PFSK-1 (cell line): Measurements from ENCODE around the gene NRROS.

ENCODE experiments used
- FOXP2 ChIP-seq: optimal IDR thresholded peaks from 2 replicates; pipeline ENCODE3; 2011; ENCODE audit warnings: borderline replicate concordance, control low read depth, inconsistent platforms; ENCODE audit not compliant: insufficient read depth; ENCODE audit errors: extremely low read length, extremely low read depth
- POLR2AphosphoS5 ChIP-seq: IDR thresholded peaks from 2 replicates; pipeline ENCODE4 v1.6.1; 2012; ENCODE audit warnings: low read depth, mild to moderate bottlenecking, control low read depth, low read length, moderate library complexity
- SIN3A ChIP-seq: IDR thresholded peaks from 2 replicates; pipeline ENCODE4 v1.6.1; 2012; ENCODE audit warnings: mild to moderate bottlenecking, low read length, moderate library complexity, borderline replicate concordance; ENCODE audit not compliant: insufficient read depth
- TAF1 ChIP-seq: IDR thresholded peaks from 2 replicates; pipeline ENCODE4 v1.6.1; 2012; ENCODE audit warnings: low read length, control low read depth, borderline replicate concordance; ENCODE audit not compliant: insufficient read depth
- TF ChIP-seq, protein P1 (sequence below), 2 experiments: IDR thresholded peaks; 2 replicates each; pipeline versions ENCODE4 v1.6.1 to v1.8.0; 2011 to 2012; ENCODE audit warnings: low read depth in 2 of 2, low read length in 2 of 2, control low read depth in 1 of 2, inconsistent platforms in 1 of 2, mild to moderate bottlenecking in 1 of 2, moderate library complexity in 1 of 2; ENCODE audit not compliant: insufficient read depth in 1 of 2

Gene NRROS

DNA sequence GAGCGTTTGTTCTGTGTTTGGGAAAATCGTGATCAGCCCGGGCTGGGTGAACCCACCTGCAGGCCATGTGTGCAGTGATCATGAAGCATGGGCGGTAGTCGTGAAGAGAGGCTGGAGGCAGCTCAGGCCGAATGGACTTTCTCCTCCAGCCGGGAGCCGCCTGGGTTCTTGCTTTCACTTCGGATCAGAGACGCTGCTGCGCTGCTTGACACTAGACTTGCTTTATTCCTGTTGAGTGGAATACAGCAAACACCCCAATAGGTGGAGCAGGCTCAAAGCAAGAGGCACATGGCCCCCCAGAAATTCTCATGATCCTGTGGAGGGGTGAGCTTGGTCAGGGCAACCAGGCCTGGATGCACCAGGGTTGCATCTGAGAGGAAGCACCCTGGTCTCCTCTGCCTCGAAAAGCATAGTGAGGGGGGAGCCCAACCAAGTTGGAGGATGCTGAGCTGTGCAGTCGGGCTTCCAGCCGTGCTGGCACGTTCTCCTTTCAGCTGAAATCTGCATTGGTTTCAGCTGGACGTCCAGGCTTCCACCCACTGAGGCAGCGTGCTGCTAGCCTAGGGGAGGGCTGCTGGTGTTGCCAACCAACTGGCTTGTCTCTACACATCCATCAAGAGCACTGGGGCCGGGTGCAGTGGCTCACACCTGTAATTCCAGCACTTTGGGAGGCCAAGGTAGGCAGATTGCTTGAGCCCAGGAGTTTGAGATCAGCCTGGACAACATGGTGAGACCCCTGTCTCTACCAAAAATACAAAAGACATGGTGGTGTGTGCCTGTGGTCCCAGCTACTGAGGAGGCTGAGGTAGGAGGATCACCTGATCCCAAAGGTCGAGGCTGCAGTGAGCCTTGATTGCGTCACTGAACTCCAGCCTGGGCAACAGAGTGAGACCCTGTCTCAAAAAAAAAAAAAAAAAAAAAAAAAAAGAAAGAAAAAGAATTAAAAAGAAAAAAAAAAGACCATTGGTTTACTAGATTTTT lies 2.8 kb upstream of the NRROS start:
- TF ChIP-seq TAF1 (no peak), SIN3A (no peak), FOXP2 (no peak), POLR2AphosphoS5 (no peak)
- TF ChIP-seq, protein P1, sequence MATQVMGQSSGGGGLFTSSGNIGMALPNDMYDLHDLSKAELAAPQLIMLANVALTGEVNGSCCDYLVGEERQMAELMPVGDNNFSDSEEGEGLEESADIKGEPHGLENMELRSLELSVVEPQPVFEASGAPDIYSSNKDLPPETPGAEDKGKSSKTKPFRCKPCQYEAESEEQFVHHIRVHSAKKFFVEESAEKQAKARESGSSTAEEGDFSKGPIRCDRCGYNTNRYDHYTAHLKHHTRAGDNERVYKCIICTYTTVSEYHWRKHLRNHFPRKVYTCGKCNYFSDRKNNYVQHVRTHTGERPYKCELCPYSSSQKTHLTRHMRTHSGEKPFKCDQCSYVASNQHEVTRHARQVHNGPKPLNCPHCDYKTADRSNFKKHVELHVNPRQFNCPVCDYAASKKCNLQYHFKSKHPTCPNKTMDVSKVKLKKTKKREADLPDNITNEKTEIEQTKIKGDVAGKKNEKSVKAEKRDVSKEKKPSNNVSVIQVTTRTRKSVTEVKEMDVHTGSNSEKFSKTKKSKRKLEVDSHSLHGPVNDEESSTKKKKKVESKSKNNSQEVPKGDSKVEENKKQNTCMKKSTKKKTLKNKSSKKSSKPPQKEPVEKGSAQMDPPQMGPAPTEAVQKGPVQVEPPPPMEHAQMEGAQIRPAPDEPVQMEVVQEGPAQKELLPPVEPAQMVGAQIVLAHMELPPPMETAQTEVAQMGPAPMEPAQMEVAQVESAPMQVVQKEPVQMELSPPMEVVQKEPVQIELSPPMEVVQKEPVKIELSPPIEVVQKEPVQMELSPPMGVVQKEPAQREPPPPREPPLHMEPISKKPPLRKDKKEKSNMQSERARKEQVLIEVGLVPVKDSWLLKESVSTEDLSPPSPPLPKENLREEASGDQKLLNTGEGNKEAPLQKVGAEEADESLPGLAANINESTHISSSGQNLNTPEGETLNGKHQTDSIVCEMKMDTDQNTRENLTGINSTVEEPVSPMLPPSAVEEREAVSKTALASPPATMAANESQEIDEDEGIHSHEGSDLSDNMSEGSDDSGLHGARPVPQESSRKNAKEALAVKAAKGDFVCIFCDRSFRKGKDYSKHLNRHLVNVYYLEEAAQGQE (IDR thresholded peaks at IDR 0.05; ENCODE audit: insufficient read depth in 1 of 2, low read depth in 2 of 2, low read length in 2 of 2), result no peak

DNA sequence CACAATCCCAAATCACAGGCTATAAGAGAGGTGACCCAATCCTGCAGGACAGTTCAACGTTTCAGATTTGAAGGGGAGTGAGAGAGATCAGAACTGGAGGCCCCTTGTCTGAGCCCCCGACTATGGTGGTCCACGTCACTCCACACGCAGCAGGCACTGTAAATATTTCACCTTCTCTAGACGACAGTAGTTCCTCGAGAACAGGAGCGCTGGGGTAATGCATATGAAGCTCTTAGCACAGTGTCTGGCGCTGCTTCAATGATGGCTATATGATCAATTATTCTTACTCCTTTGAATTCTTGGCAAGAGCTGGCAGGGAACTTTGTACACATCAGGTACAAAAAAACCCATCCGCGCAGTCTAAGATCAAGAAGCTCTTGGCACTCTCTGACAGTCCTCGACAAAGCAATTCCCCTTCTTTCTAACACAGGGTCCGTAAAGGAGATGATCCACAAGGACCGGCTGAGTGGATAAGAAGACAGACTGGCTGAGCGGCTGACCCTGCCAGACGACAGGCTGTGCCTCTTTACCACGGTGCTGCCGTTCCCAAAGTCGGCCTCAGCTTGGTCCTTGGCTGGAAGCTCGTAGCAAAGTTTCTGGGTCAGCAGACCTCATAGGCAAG lies 522 bp upstream of the NRROS start:
- TF ChIP-seq, protein P1 (IDR thresholded peaks at IDR 0.05; ENCODE audit: insufficient read depth in 1 of 2, low read depth in 2 of 2, low read length in 2 of 2), result no peak
- no peak for TF ChIP-seq SIN3A
- no peak for TF ChIP-seq FOXP2
- no peak for TF ChIP-seq TAF1
- no peak for TF ChIP-seq POLR2AphosphoS5

DNA sequence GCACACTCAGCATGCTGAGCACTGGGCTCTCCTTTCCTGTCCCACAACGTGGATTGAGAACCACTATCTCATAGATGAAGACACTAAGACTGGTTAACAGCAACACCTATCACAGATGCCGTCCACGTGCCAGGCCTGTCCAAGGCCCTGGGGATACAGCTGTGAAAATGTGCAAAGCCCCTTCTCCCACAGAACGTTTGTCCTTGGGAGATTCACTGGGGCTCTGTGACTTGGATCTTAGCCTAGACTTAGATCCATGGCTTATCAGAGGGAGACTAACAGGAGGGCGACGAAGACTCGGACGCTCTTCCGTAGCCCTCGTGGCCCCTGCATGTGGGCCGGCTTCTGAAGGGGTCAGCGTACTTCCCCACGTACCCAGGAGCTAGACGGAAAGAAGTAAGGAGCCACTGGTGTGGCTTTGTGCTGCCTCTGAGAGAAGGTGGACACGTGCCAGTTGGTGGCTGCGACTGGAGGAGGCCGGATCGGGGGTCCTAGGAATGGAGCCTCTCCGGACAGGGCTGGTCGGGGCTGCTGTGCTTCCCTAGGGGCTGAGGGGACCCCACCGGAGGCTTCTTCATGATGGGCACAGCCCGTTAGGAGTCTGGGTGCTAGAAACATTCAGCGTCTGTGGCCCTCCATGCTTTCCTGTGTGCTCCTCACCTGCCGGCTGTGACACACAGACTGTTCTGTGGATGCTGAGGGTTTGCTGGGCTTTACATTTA lies 964 bp downstream of the NRROS start:
- TF ChIP-seq, protein P1 (IDR thresholded peaks at IDR 0.05; ENCODE audit: insufficient read depth in 1 of 2, low read depth in 2 of 2, low read length in 2 of 2), result no peak
- TF ChIP-seq FOXP2, result no peak
- no peak for TF ChIP-seq TAF1
- TF ChIP-seq SIN3A, result no peak
- TF ChIP-seq POLR2AphosphoS5, result no peak

GRCh38 chr3:196641333-196642054 lies 2.0 kb downstream of the NRROS start:
- TF ChIP-seq TAF1, result no peak
- no peak for TF ChIP-seq POLR2AphosphoS5
- no peak for TF ChIP-seq SIN3A
- TF ChIP-seq, protein P1 (IDR thresholded peaks at IDR 0.05; ENCODE audit: insufficient read depth in 1 of 2, low read depth in 2 of 2, low read length in 2 of 2), result no peak
- no peak for TF ChIP-seq FOXP2
